Stimulated activated effector memory CD8-positive, alpha-beta T cell treated with anti-CD3 and anti-CD28 coated beads, Interleukin-12 subunit alpha, Interleukin-12 subunit beta, amount 100 ng/mL, for 72 hours (primary cell): Measurements from ENCODE around the gene C2CD2L.
"Not testable (repeated sequence)": the region's sequence is repeated elsewhere in the genome, so short reads cannot be mapped to it uniquely, and the experiment has no call there.

Source experiments
- ATAC-seq: fragments of 150-1000 bp; cut with Tn5 transposase; 2 replicates; pipeline ENCODE4 v1.10.0; 2021
- DNase-seq, 2 donors: peaks; one replicate each; pipeline ENCODE4 v3.0.0; 2021 to 2022; ENCODE audit warnings: low spot score in 2 of 2
- H3K27ac Mint-ChIP-seq: one replicate; pipeline ENCODE4 v1.8.0; 2022; ENCODE audit warnings: mild to moderate bottlenecking, mixed read lengths
- H3K36me3 Mint-ChIP-seq: one replicate; pipeline ENCODE4 v1.8.0; 2022; ENCODE audit warnings: mild to moderate bottlenecking, mixed read lengths
- H3K4me1 Mint-ChIP-seq: one replicate; pipeline ENCODE4 v1.8.0; 2022; ENCODE audit warnings: mixed read lengths
- H3K4me3 Mint-ChIP-seq: one replicate; pipeline ENCODE4 v1.8.0; 2022; ENCODE audit warnings: mild to moderate bottlenecking, mixed read lengths
- H3K9me3 Mint-ChIP-seq: one replicate; pipeline ENCODE4 v1.8.0; 2022; ENCODE audit warnings: mixed read lengths

C2CD2L gene

DNA sequence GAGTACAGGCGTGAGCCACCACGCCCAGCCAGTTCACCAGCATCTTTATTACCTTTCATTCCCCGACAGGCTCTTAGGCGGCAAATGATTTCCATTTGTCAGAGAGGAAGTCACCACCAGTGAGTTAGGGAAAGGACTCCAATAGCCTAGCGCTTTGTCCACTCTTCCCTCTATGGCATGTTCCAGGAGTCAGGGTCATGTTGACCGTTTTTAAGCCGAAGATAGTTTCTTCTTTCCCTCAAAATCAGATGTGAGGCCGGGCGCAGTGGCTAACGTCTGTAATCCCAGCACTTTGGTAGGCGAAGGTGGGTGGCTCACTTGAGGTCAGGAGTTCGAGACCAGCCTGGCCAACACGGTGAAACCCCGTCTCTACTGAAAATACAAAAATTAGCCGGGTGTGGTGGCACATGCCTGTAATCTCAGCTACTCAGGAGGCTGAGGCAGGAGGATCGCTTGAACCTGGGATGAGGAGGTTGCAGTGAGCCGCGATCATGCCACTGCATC lies 3.9 kb upstream of the C2CD2L start:
- Mint-ChIP-seq H3K36me3 (peaks cover 39% of the 10 kb centered on the region), H3K27ac (peak overlapping the region; percentile 97), H3K4me1 (peaks cover 39% of the 10 kb centered on the region), H3K4me3 (peak overlapping the region; percentile 88)
- ATAC-seq, DNase-seq, H3K9me3 Mint-ChIP-seq: not testable (repeated sequence)

- H3K4me1 Mint-ChIP-seq: peaks cover 42% of the 10 kb centered on the region
- H3K27ac Mint-ChIP-seq: no peak overlapping the region
- ATAC-seq: no peak
- no peaks in the 10 kb centered on the region for H3K9me3 Mint-ChIP-seq
- no peak for DNase-seq
- no peak overlapping the region for H3K4me3 Mint-ChIP-seq
- peaks cover 39% of the 10 kb centered on the region for H3K36me3 Mint-ChIP-seq
Observed at GRCh38 chr11:119103793-119104192, 3.4 kb upstream of the C2CD2L start.

DNA sequence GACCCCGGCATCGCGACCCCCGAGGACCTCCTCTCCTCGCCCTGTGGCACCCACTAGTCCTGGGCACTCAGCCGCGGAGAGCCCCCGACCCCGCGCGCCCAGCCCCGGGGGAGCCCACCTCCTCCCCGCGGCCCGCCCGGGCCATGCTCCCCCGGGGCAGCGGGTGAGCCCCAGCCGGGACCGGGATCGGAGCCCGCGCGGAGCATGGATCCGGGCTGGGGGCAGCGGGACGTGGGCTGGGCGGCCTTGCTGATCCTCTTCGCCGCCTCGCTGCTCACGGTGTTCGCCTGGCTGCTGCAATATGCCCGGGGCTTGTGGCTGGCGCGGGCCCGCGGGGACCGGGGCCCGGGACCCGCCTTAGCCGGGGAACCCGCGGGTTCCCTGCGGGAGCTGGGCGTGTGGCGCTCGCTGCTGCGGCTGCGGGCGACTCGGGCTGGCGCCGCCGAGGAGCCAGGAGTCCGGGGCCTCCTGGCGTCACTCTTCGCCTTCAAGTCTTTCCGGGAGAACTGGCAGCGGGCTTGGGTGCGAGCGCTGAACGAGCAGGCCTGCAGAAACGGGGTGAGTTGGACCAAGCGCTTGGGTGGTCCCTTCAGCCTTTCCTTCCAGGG lies 498 bp downstream of the C2CD2L start:
- Mint-ChIP-seq H3K4me3 (peak overlapping the region; percentile 88), H3K27ac (peak overlapping the region; percentile 86), H3K4me1 (peaks cover 42% of the 10 kb centered on the region), H3K36me3 (peaks cover 29% of the 10 kb centered on the region), H3K9me3 (no peaks in the 10 kb centered on the region)
- DNase-seq (no peak), ATAC-seq (peak; percentile 36)

DNA sequence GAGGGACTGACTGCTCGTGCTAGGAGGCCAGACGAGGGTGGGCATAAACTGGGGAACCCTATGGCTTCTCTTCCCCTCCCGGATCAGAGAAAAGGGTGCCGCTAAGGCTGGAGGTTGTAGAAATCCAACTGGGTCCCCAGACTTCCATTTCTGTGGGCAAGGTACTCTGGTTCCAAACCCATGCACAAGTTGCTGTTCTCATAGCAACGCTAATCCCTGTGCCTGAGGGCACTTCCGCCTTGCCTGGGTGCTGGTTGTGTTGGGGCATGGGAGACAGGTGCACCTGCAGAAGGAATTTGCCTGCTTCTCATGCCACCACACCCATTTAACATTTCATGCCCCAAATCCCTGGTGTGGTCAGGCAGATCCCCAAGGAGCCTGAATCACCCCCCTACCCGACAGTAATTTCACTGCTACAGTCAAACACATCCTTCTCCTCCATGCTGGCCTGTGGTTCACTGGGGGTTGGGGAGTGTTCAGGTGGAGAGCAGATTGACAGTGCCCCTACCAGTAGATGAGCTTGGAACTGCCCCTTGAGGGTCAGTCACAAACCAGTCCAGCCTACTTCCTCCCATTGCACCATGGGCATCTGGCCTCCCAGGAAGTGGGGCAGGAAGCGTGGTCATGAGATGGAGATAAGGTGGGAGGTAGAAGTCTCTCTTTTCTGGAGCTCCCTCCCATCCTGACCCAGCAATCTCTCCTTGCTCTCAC lies 1.2 kb downstream of the C2CD2L start:
- ATAC-seq: peak; percentile 36
- peak overlapping the region; percentile 88 for H3K4me3 Mint-ChIP-seq
- no peak for DNase-seq
- H3K4me1 Mint-ChIP-seq: peaks cover 42% of the 10 kb centered on the region
- H3K9me3 Mint-ChIP-seq: no peaks in the 10 kb centered on the region
- H3K27ac Mint-ChIP-seq: peak overlapping the region; percentile 86
- H3K36me3 Mint-ChIP-seq: peaks cover 36% of the 10 kb centered on the region

GRCh38 chr11:119108857-119109221 lies 1.7 kb downstream of the C2CD2L start:
- DNase-seq (no peak), ATAC-seq (no peak)
- H3K4me3 Mint-ChIP-seq: peak overlapping the region; percentile 88
- peaks cover 41% of the 10 kb centered on the region for H3K36me3 Mint-ChIP-seq
- peaks cover 42% of the 10 kb centered on the region for H3K4me1 Mint-ChIP-seq
- peak overlapping the region; percentile 86 for H3K27ac Mint-ChIP-seq
- no peaks in the 10 kb centered on the region for H3K9me3 Mint-ChIP-seq

- Mint-ChIP-seq H3K4me3 (peak overlapping the region; percentile 88), H3K36me3 (peaks cover 51% of the 10 kb centered on the region), H3K27ac (peak overlapping the region; percentile 86), H3K4me1 (peaks cover 42% of the 10 kb centered on the region), H3K9me3 (no peaks in the 10 kb centered on the region)
- DNase-seq (no peak), ATAC-seq (no peak)
Observed at GRCh38 chr11:119109843-119110242, 2.7 kb downstream of the C2CD2L start.

GRCh38 chr11:119110439-119110838 lies 3.3 kb downstream of the C2CD2L start:
- H3K4me1 Mint-ChIP-seq: peaks cover 47% of the 10 kb centered on the region
- peaks cover 57% of the 10 kb centered on the region for H3K36me3 Mint-ChIP-seq
- DNase-seq (no peak), ATAC-seq (no peak)
- no peaks in the 10 kb centered on the region for H3K9me3 Mint-ChIP-seq
- H3K27ac Mint-ChIP-seq: peak overlapping the region; percentile 86
- H3K4me3 Mint-ChIP-seq: no peak overlapping the region

DNA sequence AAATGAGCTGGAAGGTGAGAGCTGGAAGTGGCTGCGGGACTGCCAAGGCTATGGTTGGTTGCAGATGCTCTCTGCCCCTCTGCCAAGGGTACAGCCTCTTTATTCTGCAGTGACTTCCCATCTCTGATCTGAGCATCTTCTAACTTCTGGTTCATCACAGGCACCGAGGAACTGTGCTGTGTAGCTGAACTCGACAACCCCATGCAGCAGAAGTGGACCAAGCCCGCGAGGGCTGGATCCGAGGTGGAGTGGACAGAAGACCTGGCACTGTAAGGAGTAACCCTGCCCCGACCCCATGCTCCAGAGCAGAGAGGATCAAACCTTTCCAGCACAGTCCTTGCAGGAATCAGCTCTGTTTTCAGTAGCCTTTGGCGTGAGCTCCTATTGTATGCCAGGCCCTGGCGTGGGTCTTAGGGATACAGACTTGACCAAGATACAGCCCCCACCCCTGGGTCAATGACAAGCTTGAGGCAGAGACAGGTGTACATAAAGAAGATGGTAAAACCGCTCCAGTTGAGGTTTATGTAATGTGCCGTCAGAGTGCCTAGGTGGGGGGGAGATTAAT lies 4.3 kb downstream of the C2CD2L start:
- Mint-ChIP-seq H3K4me3 (no peak overlapping the region), H3K36me3 (peaks cover 66% of the 10 kb centered on the region), H3K4me1 (peaks cover 45% of the 10 kb centered on the region), H3K9me3 (no peaks in the 10 kb centered on the region), H3K27ac (no peak overlapping the region)
- no peak for DNase-seq
- no peak for ATAC-seq

GRCh38 chr11:119112314-119113020 lies 5.3 kb downstream of the C2CD2L start:
- Mint-ChIP-seq H3K4me3 (no peak overlapping the region), H3K9me3 (no peaks in the 10 kb centered on the region), H3K27ac (peak overlapping the region; percentile 5), H3K36me3 (peaks cover 66% of the 10 kb centered on the region), H3K4me1 (peaks cover 39% of the 10 kb centered on the region)
- DNase-seq (no peak), ATAC-seq (no peak)

- H3K36me3 Mint-ChIP-seq: peaks cover 59% of the 10 kb centered on the region
- H3K4me1 Mint-ChIP-seq: peaks cover 33% of the 10 kb centered on the region
- no peaks in the 10 kb centered on the region for H3K9me3 Mint-ChIP-seq
- H3K27ac Mint-ChIP-seq: peak overlapping the region; percentile 5
- DNase-seq (no peak), ATAC-seq (no peak)
- H3K4me3 Mint-ChIP-seq: no peak overlapping the region
Observed at GRCh38 chr11:119113716-119114115, 6.6 kb downstream of the C2CD2L start.

DNA sequence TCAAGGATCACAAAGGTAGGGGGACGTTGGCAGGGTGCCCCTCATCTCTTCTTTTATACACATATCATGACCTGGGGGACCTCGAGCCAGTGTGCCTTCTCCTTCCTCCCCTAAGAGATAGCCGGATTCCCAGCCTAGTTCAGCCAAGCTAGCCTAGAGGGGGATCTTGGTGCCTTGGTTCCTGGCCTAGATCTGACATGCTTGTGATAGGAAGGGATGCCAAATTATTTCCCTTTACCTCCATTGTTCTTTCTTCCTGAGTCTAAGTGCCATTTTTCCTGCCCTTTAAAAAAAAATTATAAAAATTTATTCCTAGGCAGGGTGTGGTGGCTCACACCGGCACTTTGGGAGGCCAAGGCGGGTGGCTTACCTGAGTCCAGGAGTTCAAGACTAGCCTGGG lies 7.2 kb downstream of the C2CD2L start:
- Mint-ChIP-seq H3K27ac (no peak overlapping the region), H3K36me3 (peaks cover 55% of the 10 kb centered on the region), H3K4me1 (peaks cover 26% of the 10 kb centered on the region)

DNA sequence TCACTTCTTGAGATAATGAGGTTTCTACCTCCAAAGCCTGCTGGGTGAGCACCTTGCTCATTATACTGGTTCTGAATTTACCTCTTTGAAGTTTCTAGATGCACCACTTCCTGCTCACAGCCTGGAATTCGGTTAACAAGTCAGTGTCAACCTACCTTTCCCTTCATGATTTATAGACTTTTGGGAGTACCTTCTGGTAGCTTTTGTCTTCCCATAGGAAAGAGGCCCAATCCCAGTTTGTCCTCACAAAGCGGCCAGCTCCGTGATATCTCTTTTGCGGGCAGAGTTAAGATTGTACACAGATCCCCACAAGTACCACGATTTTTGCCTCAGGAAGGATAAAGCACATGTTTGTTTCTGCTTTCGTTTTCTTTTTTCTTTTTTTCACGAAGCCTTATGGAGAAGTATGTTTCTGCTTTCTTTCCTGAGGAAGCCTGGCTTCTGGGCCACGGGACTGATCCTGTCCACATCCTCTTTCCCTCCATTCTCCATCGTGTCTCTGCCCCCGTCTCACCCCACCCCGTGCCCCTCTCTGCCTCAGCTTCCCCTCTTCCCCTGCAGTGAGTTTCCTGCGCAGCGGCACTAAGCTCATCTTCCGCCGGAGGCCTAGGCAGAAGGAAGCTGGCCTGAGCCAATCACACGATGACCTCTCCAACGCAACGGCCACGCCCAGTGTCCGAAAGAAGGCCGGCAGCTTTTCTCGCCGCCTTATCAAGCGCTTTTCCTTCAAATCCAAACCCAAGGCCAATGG lies 8.5 kb downstream of the C2CD2L start:
- peak overlapping the region; percentile 77 for H3K27ac Mint-ChIP-seq
- no peak for DNase-seq
- no peaks in the 10 kb centered on the region for H3K9me3 Mint-ChIP-seq
- H3K4me3 Mint-ChIP-seq: peak overlapping the region; percentile 32
- ATAC-seq: peak; percentile 20
- H3K4me1 Mint-ChIP-seq: peaks cover 20% of the 10 kb centered on the region
- H3K36me3 Mint-ChIP-seq: peaks cover 53% of the 10 kb centered on the region

More for the DNA sequence above, 7.2 kb downstream of the C2CD2L start:
- no peaks in the 10 kb centered on the region for H3K9me3 Mint-ChIP-seq
- ATAC-seq (no peak), DNase-seq (no peak)
- no peak overlapping the region for H3K4me3 Mint-ChIP-seq

DNA sequence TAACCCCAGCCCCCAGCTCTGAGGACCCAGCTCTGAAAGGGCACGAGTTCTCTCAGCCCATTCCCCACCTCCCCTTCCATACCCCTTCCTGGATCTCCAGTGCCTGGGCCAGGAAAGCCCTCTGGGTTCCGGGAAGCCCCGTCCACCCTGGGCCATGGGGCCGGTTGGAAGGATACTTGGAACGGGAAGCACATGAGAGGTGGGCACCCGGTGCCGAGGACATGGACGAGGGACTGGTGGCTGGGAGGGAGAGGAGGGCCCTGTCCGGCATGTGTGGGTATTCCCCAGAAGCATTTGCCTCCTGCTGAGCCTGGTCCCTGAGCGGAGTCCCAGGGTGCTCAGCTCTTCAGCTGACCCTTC lies 9.1 kb downstream of the C2CD2L start:
- H3K4me1 Mint-ChIP-seq: peaks cover 23% of the 10 kb centered on the region
- peak overlapping the region; percentile 32 for H3K4me3 Mint-ChIP-seq
- DNase-seq (no peak), ATAC-seq (no peak)
- peak overlapping the region; percentile 77 for H3K27ac Mint-ChIP-seq
- H3K9me3 Mint-ChIP-seq: no peaks in the 10 kb centered on the region
- peaks cover 51% of the 10 kb centered on the region for H3K36me3 Mint-ChIP-seq

DNA sequence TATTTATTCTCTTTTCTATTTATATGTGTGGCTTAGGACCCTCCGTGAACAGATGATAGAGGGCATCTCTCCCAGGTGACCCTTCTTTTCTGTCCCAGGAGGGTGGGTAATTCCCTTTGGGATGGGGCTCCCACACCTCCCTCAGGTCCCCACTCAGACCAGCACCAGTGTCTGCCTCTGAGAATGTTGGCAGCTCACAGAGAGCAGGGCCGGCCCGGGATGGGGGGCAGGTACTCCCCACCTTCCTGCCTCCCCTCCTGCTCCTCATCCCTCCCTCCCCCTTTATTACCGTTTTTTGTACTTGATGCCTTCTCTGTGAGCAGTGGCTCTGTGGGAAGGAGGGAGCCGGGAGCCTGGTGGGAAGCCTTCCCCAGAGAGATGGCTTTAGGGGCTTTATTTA lies 9.5 kb downstream of the C2CD2L start:
- no peak overlapping the region for H3K4me3 Mint-ChIP-seq
- ATAC-seq (no peak), DNase-seq (no peak)
- no peaks in the 10 kb centered on the region for H3K9me3 Mint-ChIP-seq
- peaks cover 23% of the 10 kb centered on the region for H3K4me1 Mint-ChIP-seq
- peak overlapping the region; percentile 77 for H3K27ac Mint-ChIP-seq
- H3K36me3 Mint-ChIP-seq: peaks cover 51% of the 10 kb centered on the region
